HL-60 (cell line): Measurements from ENCODE around the gene IL11RA.

Source experiments
- POLR2AphosphoS5 ChIP-seq: IDR thresholded peaks from 2 replicates; pipeline ENCODE4 v1.6.1; 2012; ENCODE audit warnings: low read depth
- TF ChIP-seq, protein P1 (sequence below): IDR thresholded peaks from one replicate; pipeline ENCODE4 v1.5.1; 2011; ENCODE audit warnings: low read length, control low read depth, inconsistent platforms; ENCODE audit not compliant: insufficient read depth
- TF ChIP-seq, protein P2 (sequence below): IDR thresholded peaks from 2 replicates; pipeline ENCODE4 v1.6.1; 2012; ENCODE audit warnings: low read depth; ENCODE audit not compliant: insufficient replicate concordance

DNA sequence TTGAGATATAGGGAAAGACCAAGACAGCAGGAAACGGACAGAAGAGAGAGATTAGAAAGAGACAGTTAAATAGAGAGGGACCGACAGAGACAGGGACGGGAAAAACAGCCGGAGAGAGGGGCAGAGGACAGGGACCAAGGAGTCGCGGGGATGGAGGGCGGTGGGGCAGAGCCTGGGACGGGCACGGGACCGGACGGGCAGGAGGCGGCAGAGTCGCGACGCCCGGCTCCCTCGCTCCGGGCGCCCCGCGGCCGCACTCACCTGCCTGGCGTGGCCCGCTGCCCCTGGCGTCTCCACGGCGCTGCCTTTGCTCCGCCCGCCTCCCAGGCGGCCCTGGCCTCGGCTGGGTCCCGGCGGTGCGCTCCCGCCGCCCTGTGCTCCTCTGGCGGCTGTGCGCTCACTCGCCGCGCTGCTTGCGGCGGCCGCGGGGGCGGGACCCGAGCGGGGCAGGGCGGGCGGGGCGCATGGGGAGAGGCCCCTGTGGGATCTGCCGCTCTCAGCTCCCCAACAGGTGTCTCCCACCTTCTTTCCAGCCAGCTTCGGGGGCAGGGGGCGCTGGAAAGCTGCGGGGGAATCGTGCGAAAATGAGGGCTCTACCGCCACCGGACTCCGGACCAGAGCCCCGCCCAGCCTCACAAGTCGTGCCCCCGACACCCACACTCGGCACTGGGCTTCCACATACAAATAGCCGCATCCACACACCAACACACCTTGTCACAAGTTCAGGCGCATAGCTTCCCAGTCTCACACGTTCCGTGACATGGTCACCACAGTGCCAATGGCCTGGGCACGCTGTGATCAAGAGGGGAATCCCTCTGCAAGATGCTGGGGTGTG is 23.1 kb upstream of the IL11RA start, which contains the start of gene ARID3C:
- TF ChIP-seq, protein P1, sequence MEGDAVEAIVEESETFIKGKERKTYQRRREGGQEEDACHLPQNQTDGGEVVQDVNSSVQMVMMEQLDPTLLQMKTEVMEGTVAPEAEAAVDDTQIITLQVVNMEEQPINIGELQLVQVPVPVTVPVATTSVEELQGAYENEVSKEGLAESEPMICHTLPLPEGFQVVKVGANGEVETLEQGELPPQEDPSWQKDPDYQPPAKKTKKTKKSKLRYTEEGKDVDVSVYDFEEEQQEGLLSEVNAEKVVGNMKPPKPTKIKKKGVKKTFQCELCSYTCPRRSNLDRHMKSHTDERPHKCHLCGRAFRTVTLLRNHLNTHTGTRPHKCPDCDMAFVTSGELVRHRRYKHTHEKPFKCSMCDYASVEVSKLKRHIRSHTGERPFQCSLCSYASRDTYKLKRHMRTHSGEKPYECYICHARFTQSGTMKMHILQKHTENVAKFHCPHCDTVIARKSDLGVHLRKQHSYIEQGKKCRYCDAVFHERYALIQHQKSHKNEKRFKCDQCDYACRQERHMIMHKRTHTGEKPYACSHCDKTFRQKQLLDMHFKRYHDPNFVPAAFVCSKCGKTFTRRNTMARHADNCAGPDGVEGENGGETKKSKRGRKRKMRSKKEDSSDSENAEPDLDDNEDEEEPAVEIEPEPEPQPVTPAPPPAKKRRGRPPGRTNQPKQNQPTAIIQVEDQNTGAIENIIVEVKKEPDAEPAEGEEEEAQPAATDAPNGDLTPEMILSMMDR: no peak
- TF ChIP-seq POLR2AphosphoS5: no peak
- TF ChIP-seq, protein P2, sequence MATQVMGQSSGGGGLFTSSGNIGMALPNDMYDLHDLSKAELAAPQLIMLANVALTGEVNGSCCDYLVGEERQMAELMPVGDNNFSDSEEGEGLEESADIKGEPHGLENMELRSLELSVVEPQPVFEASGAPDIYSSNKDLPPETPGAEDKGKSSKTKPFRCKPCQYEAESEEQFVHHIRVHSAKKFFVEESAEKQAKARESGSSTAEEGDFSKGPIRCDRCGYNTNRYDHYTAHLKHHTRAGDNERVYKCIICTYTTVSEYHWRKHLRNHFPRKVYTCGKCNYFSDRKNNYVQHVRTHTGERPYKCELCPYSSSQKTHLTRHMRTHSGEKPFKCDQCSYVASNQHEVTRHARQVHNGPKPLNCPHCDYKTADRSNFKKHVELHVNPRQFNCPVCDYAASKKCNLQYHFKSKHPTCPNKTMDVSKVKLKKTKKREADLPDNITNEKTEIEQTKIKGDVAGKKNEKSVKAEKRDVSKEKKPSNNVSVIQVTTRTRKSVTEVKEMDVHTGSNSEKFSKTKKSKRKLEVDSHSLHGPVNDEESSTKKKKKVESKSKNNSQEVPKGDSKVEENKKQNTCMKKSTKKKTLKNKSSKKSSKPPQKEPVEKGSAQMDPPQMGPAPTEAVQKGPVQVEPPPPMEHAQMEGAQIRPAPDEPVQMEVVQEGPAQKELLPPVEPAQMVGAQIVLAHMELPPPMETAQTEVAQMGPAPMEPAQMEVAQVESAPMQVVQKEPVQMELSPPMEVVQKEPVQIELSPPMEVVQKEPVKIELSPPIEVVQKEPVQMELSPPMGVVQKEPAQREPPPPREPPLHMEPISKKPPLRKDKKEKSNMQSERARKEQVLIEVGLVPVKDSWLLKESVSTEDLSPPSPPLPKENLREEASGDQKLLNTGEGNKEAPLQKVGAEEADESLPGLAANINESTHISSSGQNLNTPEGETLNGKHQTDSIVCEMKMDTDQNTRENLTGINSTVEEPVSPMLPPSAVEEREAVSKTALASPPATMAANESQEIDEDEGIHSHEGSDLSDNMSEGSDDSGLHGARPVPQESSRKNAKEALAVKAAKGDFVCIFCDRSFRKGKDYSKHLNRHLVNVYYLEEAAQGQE: no peak
